ENCODE measurements around the gene KIAA1671. TPM values are rescaled to one million over a fixed set of nuclear protein-coding genes. Genes with fewer than 3 reads are reported as not detected.
A peak's percentile ranks its signal among the peaks of the same experiment; 100 is the strongest.

Gene KIAA1671
- total RNA-seq, 3 donors from 2014 or later = 9.8 to 62.8 (median 36.4) TPM

DNA sequence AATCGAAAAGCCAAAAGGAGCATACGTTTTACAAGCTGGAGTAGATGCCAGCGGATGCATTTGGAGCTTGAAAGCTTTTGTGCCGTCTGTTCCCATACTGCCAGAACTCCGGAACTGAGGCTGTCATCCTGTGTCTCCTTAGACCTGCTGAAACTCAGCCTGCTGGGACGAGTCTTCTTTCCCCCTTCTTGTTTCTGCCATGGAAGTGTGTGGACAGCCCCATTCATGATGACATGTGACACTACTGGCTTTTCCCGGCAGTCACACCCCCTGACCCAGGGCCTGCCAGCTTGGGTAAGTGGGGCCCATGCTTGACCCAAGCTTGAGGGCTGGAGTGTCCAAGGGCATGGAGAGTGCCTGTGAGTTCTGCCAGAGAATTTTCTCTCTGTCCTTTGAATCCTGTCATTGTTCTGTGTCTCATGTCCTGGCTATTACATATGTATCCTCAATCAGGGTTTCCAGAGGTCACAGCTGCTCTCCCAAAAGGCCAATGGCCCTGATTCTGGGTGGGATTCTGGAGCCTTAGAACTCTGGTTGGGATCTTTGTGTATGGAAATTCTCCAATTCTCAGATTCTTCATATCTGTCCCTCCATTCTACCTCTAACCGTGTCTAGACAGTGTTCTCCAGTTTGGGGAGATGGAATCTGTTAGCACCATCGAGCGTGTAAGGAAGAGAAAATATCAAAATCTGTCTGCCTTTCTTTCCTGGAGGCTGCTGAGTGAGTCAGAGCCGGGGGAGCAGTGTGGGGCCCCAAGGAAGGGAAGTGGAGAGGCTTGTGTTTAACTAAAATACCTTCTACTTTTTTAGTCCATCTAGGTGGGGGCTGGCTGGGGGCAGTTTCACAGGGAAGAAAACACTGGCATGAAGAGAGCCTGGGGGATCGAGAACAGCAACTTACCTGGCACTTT lies 73.2 kb downstream of the KIAA1671 start:
- Histone ChIP-seq H3K4me1 (no peaks in the 10 kb centered on the region), H3K9me3 (no peaks in the 10 kb centered on the region), H3K27ac (peak overlapping the region; percentile 71 to 84), H3K36me3 (no peaks in the 10 kb centered on the region), H3K4me3 (no peak overlapping the region), H3K27me3 (no peaks in the 10 kb centered on the region)
- TF ChIP-seq POLR2A (IDR thresholded peaks at IDR 0.05) = no peak
- DNase-seq (ENCODE audit: low spot score in 2 of 2) = no peak
- intact Hi-C loops (cut with DNase I; ENCODE audit: low total_unique reads) = no loop called here

GRCh38 chr22:25027043-25027906 lies 74.8 kb downstream of the KIAA1671 start:
- Histone ChIP-seq H3K4me3 (no peak overlapping the region), H3K36me3 (no peaks in the 10 kb centered on the region), H3K4me1 (no peaks in the 10 kb centered on the region), H3K9me3 (no peaks in the 10 kb centered on the region), H3K27ac (peak overlapping the region; percentile 32 to 71), H3K27me3 (no peaks in the 10 kb centered on the region)
- DNase-seq (ENCODE audit: low spot score in 2 of 2) = no peak
- TF ChIP-seq POLR2A (IDR thresholded peaks at IDR 0.05) (no peak), POLR2AphosphoS5 (IDR thresholded peaks at IDR 0.05) (no peak)
- TF ChIP-seq, protein P1, sequence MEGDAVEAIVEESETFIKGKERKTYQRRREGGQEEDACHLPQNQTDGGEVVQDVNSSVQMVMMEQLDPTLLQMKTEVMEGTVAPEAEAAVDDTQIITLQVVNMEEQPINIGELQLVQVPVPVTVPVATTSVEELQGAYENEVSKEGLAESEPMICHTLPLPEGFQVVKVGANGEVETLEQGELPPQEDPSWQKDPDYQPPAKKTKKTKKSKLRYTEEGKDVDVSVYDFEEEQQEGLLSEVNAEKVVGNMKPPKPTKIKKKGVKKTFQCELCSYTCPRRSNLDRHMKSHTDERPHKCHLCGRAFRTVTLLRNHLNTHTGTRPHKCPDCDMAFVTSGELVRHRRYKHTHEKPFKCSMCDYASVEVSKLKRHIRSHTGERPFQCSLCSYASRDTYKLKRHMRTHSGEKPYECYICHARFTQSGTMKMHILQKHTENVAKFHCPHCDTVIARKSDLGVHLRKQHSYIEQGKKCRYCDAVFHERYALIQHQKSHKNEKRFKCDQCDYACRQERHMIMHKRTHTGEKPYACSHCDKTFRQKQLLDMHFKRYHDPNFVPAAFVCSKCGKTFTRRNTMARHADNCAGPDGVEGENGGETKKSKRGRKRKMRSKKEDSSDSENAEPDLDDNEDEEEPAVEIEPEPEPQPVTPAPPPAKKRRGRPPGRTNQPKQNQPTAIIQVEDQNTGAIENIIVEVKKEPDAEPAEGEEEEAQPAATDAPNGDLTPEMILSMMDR (IDR thresholded peaks at IDR 0.05) = no peak
- intact Hi-C loops (cut with DNase I; ENCODE audit: low total_unique reads) = no loop called here

GRCh38 chr22:25027959-25028840 lies 75.7 kb downstream of the KIAA1671 start:
- DNase-seq (ENCODE audit: low spot score in 2 of 2) = no peak
- intact Hi-C loops (cut with DNase I; ENCODE audit: low total_unique reads) = no loop called here
- no peaks in the 10 kb centered on the region for H3K36me3 ChIP-seq
- H3K4me1 ChIP-seq = no peaks in the 10 kb centered on the region
- no peaks in the 10 kb centered on the region for H3K27me3 ChIP-seq
- no peak overlapping the region for H3K4me3 ChIP-seq
- TF ChIP-seq POLR2AphosphoS5 (IDR thresholded peaks at IDR 0.05) (no peak), POLR2A (IDR thresholded peaks at IDR 0.05) (no peak)
- TF ChIP-seq, protein P1 (IDR thresholded peaks at IDR 0.05) = no peak
- peak overlapping the region; percentile 34 to 71 for H3K27ac ChIP-seq
- H3K9me3 ChIP-seq = no peaks in the 10 kb centered on the region

GRCh38 chr22:25028841-25029141 lies 76.3 kb downstream of the KIAA1671 start:
- peak overlapping the region in 1 of 2 donors; percentile 34 for H3K27ac ChIP-seq
- no peak overlapping the region for H3K4me3 ChIP-seq
- intact Hi-C loops (cut with DNase I; ENCODE audit: low total_unique reads) = no loop called here
- no peaks in the 10 kb centered on the region for H3K9me3 ChIP-seq
- no peak for DNase-seq (ENCODE audit: low spot score in 2 of 2)
- no peaks in the 10 kb centered on the region for H3K27me3 ChIP-seq
- H3K4me1 ChIP-seq = no peaks in the 10 kb centered on the region
- H3K36me3 ChIP-seq = no peaks in the 10 kb centered on the region
- TF ChIP-seq, protein P1 (IDR thresholded peaks at IDR 0.05) = no peak
- no peak for TF ChIP-seq POLR2AphosphoS5 (IDR thresholded peaks at IDR 0.05)
- no peak for TF ChIP-seq POLR2A (IDR thresholded peaks at IDR 0.05)

DNA sequence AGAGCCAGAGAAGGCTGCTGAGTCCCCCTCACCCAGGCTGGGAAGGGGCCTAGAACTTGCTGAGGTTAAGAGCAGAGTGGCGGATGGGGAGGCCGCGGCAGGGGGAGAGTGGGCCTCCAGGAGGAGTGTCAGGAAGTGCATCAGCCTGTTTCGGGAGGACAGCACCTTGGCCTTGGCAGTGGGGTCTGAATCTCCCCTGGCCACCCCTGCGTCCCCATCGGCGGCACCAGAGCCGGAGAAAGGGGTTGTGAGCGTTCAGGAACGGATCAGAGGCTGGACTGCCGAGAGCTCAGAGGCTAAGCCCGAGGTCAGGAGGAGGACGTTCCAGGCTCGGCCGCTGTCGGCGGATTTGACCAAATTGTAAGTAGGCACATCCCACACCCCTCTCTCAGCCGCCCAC lies 76.7 kb downstream of the KIAA1671 start:
- H3K36me3 ChIP-seq = no peaks in the 10 kb centered on the region
- H3K27me3 ChIP-seq = no peaks in the 10 kb centered on the region
- intact Hi-C loops (cut with DNase I; ENCODE audit: low total_unique reads) = no loop called here
- TF ChIP-seq POLR2AphosphoS5 (IDR thresholded peaks at IDR 0.05) = no peak
- TF ChIP-seq POLR2A (IDR thresholded peaks at IDR 0.05) = no peak
- TF ChIP-seq, protein P1 (IDR thresholded peaks at IDR 0.05) = no peak
- H3K4me1 ChIP-seq = no peaks in the 10 kb centered on the region
- DNase-seq (ENCODE audit: low spot score in 2 of 2) = no peak
- no peak overlapping the region for H3K4me3 ChIP-seq
- peak overlapping the region in 1 of 2 donors; percentile 34 for H3K27ac ChIP-seq
- no peaks in the 10 kb centered on the region for H3K9me3 ChIP-seq

All from breast epithelium (tissue), 4 donors.